Cardiac muscle cell (in vitro differentiated cells and primary cell): ENCODE data around the gene TBL1Y. TPM values are rescaled to one million over a fixed set of nuclear protein-coding genes. Genes with fewer than 3 reads are reported as not detected.

ENCODE experiments used
- DNase-seq, 2 donors: peaks; one replicate each; pipeline versions ENCODE4 v3.0.0 to v3.0.0-alpha.2; 2010 to 2017; ENCODE audit warnings: low read depth in 1 of 2, low spot score in 1 of 2
- H3K27ac ChIP-seq: fragments of 200-600 bp; sonication (generic); 2 replicates; pipeline ENCODE4 v1.5.1; 2016
- H3K27me3 ChIP-seq: fragments of 200-600 bp; sonication (generic); 2 replicates; pipeline ENCODE4 v1.6.0; 2016; ENCODE audit warnings: control low read depth
- H3K36me3 ChIP-seq: fragments of 200-600 bp; sonication (generic); 2 replicates; pipeline ENCODE4 v1.5.1; 2016; ENCODE audit warnings: control low read depth
- H3K4me1 ChIP-seq: fragments of 200-600 bp; sonication (generic); 2 replicates; pipeline ENCODE4 v1.8.1; 2017; ENCODE audit warnings: low read depth, mild to moderate bottlenecking, mixed run types
- H3K4me3 ChIP-seq: fragments of 200-600 bp; sonication (generic); 2 replicates; pipeline ENCODE4 v1.5.1; 2016; ENCODE audit warnings: mild to moderate bottlenecking
- H3K9me3 ChIP-seq: fragments of 200-600 bp; sonication (generic); 2 replicates; pipeline ENCODE4 v1.5.1; 2017; ENCODE audit warnings: low read depth, mild to moderate bottlenecking, control low read depth
- CTCF ChIP-seq: IDR thresholded peaks from 2 replicates; pipeline ENCODE4 v1.5.1; 2012; ENCODE audit warnings: low read depth, mild to moderate bottlenecking, low read length
- polyA plus RNA-seq: library from polyadenylated mRNA; unstranded; fragments of >200 nt; fragmentation: Nextera tagmentation; extraction: Ambion mirVana; gene quantifications from 2 replicates; pipeline ENCODE4 v1.2.1, GENCODE V29; 2016
- total RNA-seq: library from RNA; depleted of rRNA; stranded (reverse); fragments of >200 nt; gene quantifications from 2 replicates; pipeline ENCODE4 v1.2.3, GENCODE V29; 2016

TBL1Y gene
- total and polyA plus RNA-seq, 2 experiments from 2014 or later = not detected

DNA sequence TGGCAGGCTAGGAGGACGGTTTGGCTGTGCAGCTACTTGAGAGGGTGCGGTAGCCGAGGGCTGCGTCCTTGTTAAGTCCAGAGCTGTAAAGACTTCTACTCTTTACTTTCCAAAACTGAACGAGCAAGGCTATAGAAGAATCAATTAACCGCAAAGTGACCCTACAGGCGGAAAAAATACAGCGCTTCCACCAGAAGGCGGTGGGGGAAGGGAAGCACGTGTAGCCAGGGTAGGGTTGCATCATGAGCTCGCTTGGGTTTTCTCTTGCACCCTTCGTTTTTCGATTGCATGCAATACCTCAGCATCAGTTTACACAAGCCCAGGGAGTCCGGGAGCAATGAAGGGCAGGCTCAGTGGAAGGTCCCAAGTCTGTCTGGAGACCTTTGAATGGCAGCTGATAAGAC lies 1.4 kb upstream of the TBL1Y start:
- no peaks in the 10 kb centered on the region for H3K4me1 ChIP-seq
- H3K9me3 ChIP-seq = no peaks in the 10 kb centered on the region
- no peaks in the 10 kb centered on the region for H3K27me3 ChIP-seq
- no peak for TF ChIP-seq CTCF
- no peak overlapping the region for H3K27ac ChIP-seq
- H3K36me3 ChIP-seq = no peaks in the 10 kb centered on the region
- no peak overlapping the region for H3K4me3 ChIP-seq
- DNase-seq = no peak

GRCh38 chrY:6909856-6910255 lies 641 bp upstream of the TBL1Y start:
- no peak overlapping the region for H3K27ac ChIP-seq
- no peaks in the 10 kb centered on the region for H3K4me1 ChIP-seq
- no peak for DNase-seq
- H3K36me3 ChIP-seq = no peaks in the 10 kb centered on the region
- no peak for TF ChIP-seq CTCF
- no peaks in the 10 kb centered on the region for H3K27me3 ChIP-seq
- no peak overlapping the region for H3K4me3 ChIP-seq
- no peaks in the 10 kb centered on the region for H3K9me3 ChIP-seq

DNA sequence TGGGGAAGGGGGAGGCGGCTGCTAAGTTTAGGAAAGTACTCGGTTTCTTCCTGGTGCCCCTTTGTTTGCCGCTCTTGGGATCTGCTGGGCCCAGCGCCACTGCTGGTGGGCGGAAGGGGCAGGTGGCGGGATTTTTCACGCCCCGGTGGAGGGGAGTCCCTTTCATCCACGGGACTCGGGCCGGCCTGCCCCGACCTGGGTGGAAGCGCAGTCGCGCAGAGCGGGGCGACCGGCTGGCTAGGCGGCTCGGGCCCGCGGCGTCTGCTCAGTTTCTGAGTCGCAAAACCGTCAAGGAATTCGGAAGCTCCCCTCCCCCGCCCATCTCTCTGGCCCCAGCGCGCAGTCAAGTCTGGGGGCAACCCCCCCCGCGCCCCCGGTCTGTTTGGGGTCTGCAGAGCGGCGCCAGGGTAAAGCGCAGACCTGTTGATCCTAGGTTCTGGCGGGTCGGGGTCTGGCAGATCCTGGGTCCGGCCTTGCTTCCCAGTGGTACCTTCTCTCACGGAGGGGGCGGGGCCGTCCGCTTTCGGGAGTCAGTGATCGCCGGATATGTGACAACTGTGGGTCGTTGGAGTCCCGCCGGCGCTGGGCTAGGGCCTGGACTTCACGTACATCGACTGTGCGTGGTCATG lies 870 bp downstream of the TBL1Y start, which contains the start of gene AMELY:
AMELY (minus strand) TSS at position 500 of the 629 bp plus-strand sequence. CDS start 39,144 bp downstream, outside the sequence.
- Histone ChIP-seq H3K27me3 (no peaks in the 10 kb centered on the region), H3K9me3 (no peaks in the 10 kb centered on the region), H3K36me3 (no peaks in the 10 kb centered on the region), H3K4me3 (no peak within 1 kb of the TSS), H3K4me1 (no peaks in the 10 kb centered on the region), H3K27ac (no peak within 1 kb of the TSS)
- TF ChIP-seq CTCF = no peak
- no peak for DNase-seq

- no peak overlapping the region for H3K27ac ChIP-seq
- H3K27me3 ChIP-seq = no peaks in the 10 kb centered on the region
- no peak for DNase-seq
- TF ChIP-seq CTCF = no peak
- H3K9me3 ChIP-seq = no peaks in the 10 kb centered on the region
- H3K4me1 ChIP-seq = no peaks in the 10 kb centered on the region
- H3K4me3 ChIP-seq = no peak overlapping the region
- no peaks in the 10 kb centered on the region for H3K36me3 ChIP-seq
Measured at GRCh38 chrY:6913362-6913761, 2.9 kb downstream of the TBL1Y start.

DNA sequence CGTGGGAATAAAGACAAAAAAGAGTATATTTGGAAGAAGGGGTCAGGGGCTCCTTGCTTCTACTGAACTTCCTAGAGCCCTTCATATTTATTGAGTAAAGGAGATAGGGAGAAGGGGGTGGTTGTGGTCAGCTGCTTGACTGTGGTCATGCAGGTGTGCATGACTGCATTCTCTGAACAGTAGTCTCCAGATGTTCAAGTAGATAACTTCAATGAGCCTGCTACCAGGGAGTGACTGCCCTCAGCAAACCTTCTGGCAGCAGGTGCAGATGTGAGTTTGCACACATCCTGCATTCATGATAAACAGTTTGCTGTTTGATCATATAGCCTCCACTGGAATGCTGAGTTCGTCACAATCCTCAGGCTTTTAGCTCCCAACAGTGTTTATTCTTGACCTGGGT lies 10.6 kb downstream of the TBL1Y start:
- DNase-seq = no peak
- no peak for TF ChIP-seq CTCF
- no peaks in the 10 kb centered on the region for H3K27me3 ChIP-seq
- no peaks in the 10 kb centered on the region for H3K9me3 ChIP-seq
- no peak overlapping the region for H3K4me3 ChIP-seq
- H3K4me1 ChIP-seq = no peaks in the 10 kb centered on the region
- H3K27ac ChIP-seq = no peak overlapping the region
- H3K36me3 ChIP-seq = no peaks in the 10 kb centered on the region
